Body of pancreas (tissue), 4 donors: Measurements from ENCODE around the gene HRH3. TPM values are rescaled to one million over a fixed set of nuclear protein-coding genes. Genes with fewer than 3 reads are reported as not detected.

ENCODE experiments used
- ATAC-seq: fragments of 150-250 bp; one replicate; pipeline ENCODE4 v1.9.1; 2016
- DNase-seq, 4 donors: peaks; one replicate each; pipeline ENCODE4 v3.0.0-alpha.2; 2019
- H3K27ac ChIP-seq, 4 donors: fragments of 200-600 bp; sonication (generic); 1 replicate in 3 of 4; 2 replicates in 1 of 4; pipeline versions ENCODE4 v1.5.1 to v1.6.1; 2016 to 2019; ENCODE audit warnings: mild to moderate bottlenecking in 1 of 4, mixed read lengths in 1 of 4, moderate library complexity in 1 of 4
- H3K27me3 ChIP-seq, 2 donors: fragments of 200-600 bp; sonication (generic); one replicate each; pipeline ENCODE4 v1.6.0; 2016; ENCODE audit warnings: mild to moderate bottlenecking in 1 of 2
- H3K36me3 ChIP-seq, 2 donors: fragments of 200-600 bp; sonication (generic); replicated peaks in 1 of 2; 2 replicates each; pipeline ENCODE4 v1.5.1; 2016; ENCODE audit warnings: low read depth in 2 of 2; ENCODE audit not compliant: insufficient read depth in 1 of 2
- H3K4me1 ChIP-seq: fragments of 200-600 bp; sonication (generic); one replicate; pipeline ENCODE4 v1.6.0; 2016
- H3K4me3 ChIP-seq, 2 donors: fragments of 200-600 bp; sonication (generic); 1 replicate in 1 of 2; 2 replicates in 1 of 2; pipeline ENCODE4 v1.5.1; 2016 to 2019
- H3K9me3 ChIP-seq, 3 donors: fragments of 200-600 bp; sonication (generic); 1 replicate in 2 of 3; 2 replicates in 1 of 3; pipeline ENCODE4 v1.5.1; 2016
- POLR2A ChIP-seq, 3 donors: fragments of 450-650 bp; IDR thresholded peaks; one replicate each; pipeline ENCODE4 v1.6.1; 2016; ENCODE audit warnings: antibody characterized with exemption in 3 of 3, mild to moderate bottlenecking in 2 of 3
- WGBS, 2 donors: methylation state at CpG; one replicate each; pipeline ENCODE4 v1.1.5; 2017; 5-methylcytosine and 5-hydroxymethylcytosine counted together
- intact Hi-C: fragments of 100-400 bp; cut with DNase I; formaldehyde crosslinking; loops from one replicate; pipeline ENCODE4 v1.15.1; 2023
- total RNA-seq, 2 donors: library from RNA; depleted of rRNA; stranded (reverse); fragments of >200 nt; gene quantifications; one replicate each; pipeline ENCODE4 v1.1.0, GENCODE V29; 2016
- TF ChIP-seq, protein P1 (sequence below), 7 experiments: fragments of 450-650 bp in 4 of 7; fragments of 200-600 bp in 3 of 7; sonication (generic) in 3 of 7; IDR thresholded peaks; one replicate each; pipeline ENCODE4 v1.5.1; 2016 to 2019; ENCODE audit warnings: antibody characterized with exemption in 7 of 7

The HRH3 gene
- total RNA-seq, 2 donors from 2014 or later, result 0.33 TPM; not detected in 1

GRCh38 chr20:62170536-62170935, 49.5 kb downstream of the HRH3 start:
- ATAC-seq, result no peak
- H3K36me3 ChIP-seq, result peaks cover 2 to 12% of the 10 kb centered on the region in 2 donors
- H3K27ac ChIP-seq, result no peak overlapping the region
- intact Hi-C loops, result no loop called here
- DNase-seq, result no peak
- H3K4me3 ChIP-seq, result no peak overlapping the region
- WGBS, 2 donors, result 88 to 95% methylated on average over 7 to 9 of the region's 9 CpGs
- TF ChIP-seq, protein P1, sequence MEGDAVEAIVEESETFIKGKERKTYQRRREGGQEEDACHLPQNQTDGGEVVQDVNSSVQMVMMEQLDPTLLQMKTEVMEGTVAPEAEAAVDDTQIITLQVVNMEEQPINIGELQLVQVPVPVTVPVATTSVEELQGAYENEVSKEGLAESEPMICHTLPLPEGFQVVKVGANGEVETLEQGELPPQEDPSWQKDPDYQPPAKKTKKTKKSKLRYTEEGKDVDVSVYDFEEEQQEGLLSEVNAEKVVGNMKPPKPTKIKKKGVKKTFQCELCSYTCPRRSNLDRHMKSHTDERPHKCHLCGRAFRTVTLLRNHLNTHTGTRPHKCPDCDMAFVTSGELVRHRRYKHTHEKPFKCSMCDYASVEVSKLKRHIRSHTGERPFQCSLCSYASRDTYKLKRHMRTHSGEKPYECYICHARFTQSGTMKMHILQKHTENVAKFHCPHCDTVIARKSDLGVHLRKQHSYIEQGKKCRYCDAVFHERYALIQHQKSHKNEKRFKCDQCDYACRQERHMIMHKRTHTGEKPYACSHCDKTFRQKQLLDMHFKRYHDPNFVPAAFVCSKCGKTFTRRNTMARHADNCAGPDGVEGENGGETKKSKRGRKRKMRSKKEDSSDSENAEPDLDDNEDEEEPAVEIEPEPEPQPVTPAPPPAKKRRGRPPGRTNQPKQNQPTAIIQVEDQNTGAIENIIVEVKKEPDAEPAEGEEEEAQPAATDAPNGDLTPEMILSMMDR (IDR thresholded peaks at IDR 0.05), result no peak
- no peak for TF ChIP-seq POLR2A (IDR thresholded peaks at IDR 0.05)
- no peaks in the 10 kb centered on the region for H3K4me1 ChIP-seq
- no peaks in the 10 kb centered on the region for H3K27me3 ChIP-seq
- no peaks in the 10 kb centered on the region for H3K9me3 ChIP-seq

DNA sequence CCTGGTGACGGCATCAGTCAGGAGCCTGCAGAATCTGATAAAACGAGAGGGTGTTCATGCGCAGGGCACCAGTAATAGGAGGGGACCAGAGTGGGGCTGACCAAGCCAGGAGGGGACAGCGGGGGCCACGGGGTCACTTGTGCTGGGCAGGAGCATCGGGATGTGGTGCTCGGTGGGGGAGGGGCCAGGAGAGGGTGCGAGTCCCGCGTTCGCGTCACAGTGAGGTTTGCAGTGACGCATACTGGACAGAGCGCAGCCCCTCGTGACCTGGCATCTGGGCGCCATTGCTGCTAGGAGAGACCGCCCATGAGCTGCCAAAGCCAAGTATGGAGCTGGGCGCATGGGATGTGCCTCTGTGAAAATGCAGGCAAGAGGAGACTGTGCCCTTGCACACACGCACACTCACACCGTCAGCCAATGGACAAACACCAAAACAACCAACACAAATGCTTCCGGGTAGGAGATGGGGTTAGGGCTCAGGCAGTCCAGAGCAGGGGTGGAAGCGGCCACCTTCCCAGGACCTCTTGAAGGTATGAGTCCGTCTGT, 51.1 kb downstream of the HRH3 start:
- Histone ChIP-seq H3K4me1 (no peaks in the 10 kb centered on the region), H3K27me3 (no peaks in the 10 kb centered on the region), H3K4me3 (no peak overlapping the region), H3K36me3 (peaks cover 10 to 18% of the 10 kb centered on the region in 2 donors), H3K27ac (no peak overlapping the region), H3K9me3 (no peaks in the 10 kb centered on the region)
- intact Hi-C loops, result no loop called here
- ATAC-seq (no peak), DNase-seq (no peak)
- TF ChIP-seq, protein P1 (IDR thresholded peaks at IDR 0.05), result no peak
- no peak for TF ChIP-seq POLR2A (IDR thresholded peaks at IDR 0.05)
- WGBS, 2 donors, result 89 to 93% methylated on average over 18 to 23 of the region's 23 CpGs

GRCh38 chr20:62168061-62168460, 52.0 kb downstream of the HRH3 start:
- Histone ChIP-seq H3K36me3 (peaks cover 10 to 23% of the 10 kb centered on the region in 2 donors), H3K27me3 (no peaks in the 10 kb centered on the region), H3K4me3 (no peak overlapping the region), H3K9me3 (no peaks in the 10 kb centered on the region), H3K4me1 (no peaks in the 10 kb centered on the region), H3K27ac (no peak overlapping the region)
- ATAC-seq (no peak), DNase-seq (no peak)
- 74 to 89% methylated on average over 4 of the region's 4 CpGs for WGBS, 2 donors
- intact Hi-C loops, result no loop called here
- TF ChIP-seq, protein P1 (IDR thresholded peaks at IDR 0.05), result no peak
- no peak for TF ChIP-seq POLR2A (IDR thresholded peaks at IDR 0.05)

- WGBS, 2 donors, result 79 to 87% methylated on average over 5 to 6 of the region's 6 CpGs
- TF ChIP-seq, protein P1 (IDR thresholded peaks at IDR 0.05), result no peak
- no peak for TF ChIP-seq POLR2A (IDR thresholded peaks at IDR 0.05)
These were observed 52.6 kb downstream of the HRH3 start for GRCh38 chr20:62167474-62167873.

GRCh38 chr20:62165762-62166399, 54.2 kb downstream of the HRH3 start:
- Histone ChIP-seq H3K27ac (no peak overlapping the region), H3K9me3 (no peaks in the 10 kb centered on the region), H3K27me3 (no peaks in the 10 kb centered on the region), H3K4me1 (no peaks in the 10 kb centered on the region), H3K4me3 (no peak overlapping the region), H3K36me3 (peaks cover 10 to 36% of the 10 kb centered on the region in 2 donors)
- intact Hi-C loops, result no loop called here
- ATAC-seq (no peak), DNase-seq (no peak)
- 81 to 93% methylated on average over 18 to 22 of the region's 25 CpGs for WGBS, 2 donors
- TF ChIP-seq, protein P1 (IDR thresholded peaks at IDR 0.05), result no peak
- TF ChIP-seq POLR2A (IDR thresholded peaks at IDR 0.05), result no peak

More at GRCh38 chr20:62167474-62167873, 52.6 kb downstream of the HRH3 start:
- intact Hi-C loops, result no loop called here
- peaks cover 10 to 26% of the 10 kb centered on the region in 2 donors for H3K36me3 ChIP-seq
- no peaks in the 10 kb centered on the region for H3K27me3 ChIP-seq
- no peak for ATAC-seq
- H3K9me3 ChIP-seq, result no peaks in the 10 kb centered on the region
- H3K4me1 ChIP-seq, result no peaks in the 10 kb centered on the region
- H3K4me3 ChIP-seq, result no peak overlapping the region
- H3K27ac ChIP-seq, result no peak overlapping the region
- no peak for DNase-seq
